Erythroblast (primary cell): ENCODE results near the gene HYOU1.

ENCODE experiments used
- GATA1 ChIP-seq: IDR thresholded peaks from 2 replicates; pipeline ENCODE4 v1.6.1; 2011; ENCODE audit warnings: low read depth, mild to moderate bottlenecking, control low read depth, low read length, moderate library complexity
- POLR2A ChIP-seq: IDR thresholded peaks from 2 replicates; pipeline ENCODE4 v1.6.1; 2011; ENCODE audit warnings: mild to moderate bottlenecking, low read length

- TF ChIP-seq POLR2A = peak; percentile 96
- no peak for TF ChIP-seq GATA1
These were observed 38.7 kb downstream of the HYOU1 start, which contains the start of the genes RPS25 and TRAPPC4 for GRCh38 chr11:119018074-119018938.
